ENCODE data around the gene EFNA5. TPM values are rescaled to one million over a fixed set of nuclear protein-coding genes. Genes with fewer than 3 reads are reported as not detected.

EFNA5 gene
- total RNA-seq, 1 donor from 2014 or later, result 2.2 TPM

DNA sequence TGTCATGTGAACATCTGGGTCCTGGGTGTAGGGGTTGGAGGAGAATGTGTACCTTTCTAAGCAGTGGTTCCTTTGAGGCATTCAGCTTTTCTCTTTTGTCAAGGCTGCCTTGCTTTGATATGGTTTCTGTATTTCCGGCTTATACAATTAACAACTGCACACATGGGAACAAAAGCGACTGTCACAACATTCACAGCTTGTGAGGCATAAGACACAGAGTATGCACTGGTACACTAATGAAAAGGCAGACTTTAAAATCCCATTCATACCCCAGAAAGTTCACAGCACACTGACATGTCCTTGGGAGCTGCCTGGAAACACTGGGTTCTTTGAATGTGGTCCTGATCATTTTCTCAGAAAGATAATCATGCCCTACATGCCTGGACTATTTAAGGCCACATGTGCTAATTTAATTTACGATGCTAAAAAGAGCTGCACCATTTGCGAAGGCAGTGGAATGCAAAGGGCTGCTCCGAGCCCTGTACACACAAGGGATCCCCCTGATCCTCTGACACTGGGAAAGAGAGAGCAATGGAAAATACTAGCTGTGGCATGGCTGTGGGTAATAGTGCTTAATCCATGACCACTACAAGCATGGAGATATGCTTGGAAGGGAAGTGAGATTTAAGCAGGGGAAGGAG, 131.8 kb downstream of the EFNA5 start:
- intact Hi-C loops (cut with DNase I), result no loop called here

DNA sequence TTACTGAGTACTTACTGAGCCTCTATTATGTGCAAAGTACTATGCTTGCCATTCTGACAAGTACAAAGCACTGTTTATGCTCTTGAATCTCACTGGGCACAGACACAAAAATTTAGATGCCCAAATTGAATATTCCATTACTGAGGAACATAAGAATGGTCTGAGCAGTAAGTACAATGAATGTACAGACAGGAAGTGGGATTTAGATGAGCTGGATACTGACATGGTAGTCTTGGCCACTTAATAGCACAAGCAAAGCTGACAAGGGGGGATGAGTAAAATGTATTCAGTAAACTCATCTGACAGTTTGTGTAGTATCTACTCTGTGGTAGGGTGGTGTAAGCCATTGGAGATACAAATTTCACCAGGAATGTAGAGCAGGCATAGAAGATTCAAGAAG, 132.4 kb downstream of the EFNA5 start:
- Histone ChIP-seq H3K36me3 (no peaks in the 10 kb centered on the region), H3K27ac (no peak overlapping the region), H3K4me3 (no peak overlapping the region), H3K27me3 (no peaks in the 10 kb centered on the region), H3K9me3 (no peaks in the 10 kb centered on the region), H3K4me1 (peaks cover 0 to 11% of the 10 kb centered on the region in 2 donors)
- intact Hi-C loops (cut with DNase I), result no loop called here
- DNase-seq (ENCODE audit: low spot score in 2 of 2), result no peak
- TF ChIP-seq CTCF (IDR thresholded peaks at IDR 0.05), result no peak

More for the DNA sequence above, 131.8 kb downstream of the EFNA5 start:
- Histone ChIP-seq H3K4me1 (peaks cover 0 to 17% of the 10 kb centered on the region in 2 donors), H3K36me3 (no peaks in the 10 kb centered on the region), H3K27me3 (no peaks in the 10 kb centered on the region), H3K27ac (no peak overlapping the region), H3K9me3 (no peaks in the 10 kb centered on the region), H3K4me3 (no peak overlapping the region)
- TF ChIP-seq CTCF (IDR thresholded peaks at IDR 0.05), result no peak
- DNase-seq (ENCODE audit: low spot score in 2 of 2), result no peak

DNA sequence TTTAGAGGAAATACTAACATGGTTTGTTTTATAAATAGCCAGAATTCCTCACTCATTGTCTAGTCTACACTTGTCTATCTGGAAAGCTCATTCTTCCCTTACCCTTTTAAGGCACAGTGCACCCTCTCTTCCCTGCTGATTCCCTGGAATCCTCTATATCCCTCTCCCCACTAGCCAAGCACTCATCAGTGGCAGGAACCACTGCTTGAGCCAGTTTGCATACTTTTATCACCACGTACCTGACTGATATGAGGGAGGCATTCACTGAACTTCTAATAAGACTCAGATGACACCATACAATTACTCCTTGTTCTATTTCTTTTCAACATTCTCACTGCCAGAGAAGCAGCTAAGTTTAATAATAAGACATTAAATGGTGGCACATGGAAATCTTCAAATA, 134.9 kb downstream of the EFNA5 start:
- Histone ChIP-seq H3K4me1 (no peaks in the 10 kb centered on the region), H3K9me3 (no peaks in the 10 kb centered on the region), H3K27me3 (no peaks in the 10 kb centered on the region), H3K4me3 (no peak overlapping the region), H3K36me3 (no peaks in the 10 kb centered on the region), H3K27ac (no peak overlapping the region)
- TF ChIP-seq CTCF (IDR thresholded peaks at IDR 0.05), result no peak
- DNase-seq (ENCODE audit: low spot score in 2 of 2), result no peak
- intact Hi-C loops (cut with DNase I), result no loop called here

GRCh38 chr5:107533910-107534876, 136.5 kb downstream of the EFNA5 start:
- H3K4me1 ChIP-seq, result no peaks in the 10 kb centered on the region
- H3K9me3 ChIP-seq, result no peaks in the 10 kb centered on the region
- no peaks in the 10 kb centered on the region for H3K27me3 ChIP-seq
- intact Hi-C loops (cut with DNase I), result no loop called here
- no peak overlapping the region for H3K27ac ChIP-seq
- DNase-seq (ENCODE audit: low spot score in 2 of 2), result no peak
- H3K36me3 ChIP-seq, result no peaks in the 10 kb centered on the region
- no peak overlapping the region for H3K4me3 ChIP-seq
- TF ChIP-seq CTCF (IDR thresholded peaks at IDR 0.05), result no peak

GRCh38 chr5:107532916-107533315, 137.8 kb downstream of the EFNA5 start:
- no peak for DNase-seq (ENCODE audit: low spot score in 2 of 2)
- no peak for TF ChIP-seq CTCF (IDR thresholded peaks at IDR 0.05)
- intact Hi-C loops (cut with DNase I), result no loop called here
- Histone ChIP-seq H3K27me3 (no peaks in the 10 kb centered on the region), H3K27ac (no peak overlapping the region), H3K36me3 (no peaks in the 10 kb centered on the region), H3K4me3 (no peak overlapping the region), H3K4me1 (no peaks in the 10 kb centered on the region), H3K9me3 (no peaks in the 10 kb centered on the region)
